HG03432 (cell line): ENCODE measurements around the gene SLC12A3.

Experiments
- ATAC-seq: cut with Tn5 transposase; IDR thresholded peaks from one replicate; pipeline ENCODE4 v1.9.1; 2021; ENCODE audit warnings: mild to moderate bottlenecking, moderate library complexity; ENCODE audit not compliant: unreplicated experiment

The SLC12A3 gene

GRCh38 chr16:56864960-56865359 is at the start of gene SLC12A3:
TSS of gene SLC12A3 (plus strand) at chr16:56865207. CDS start at chr16:56865236, 29 bp downstream.
- no peak for ATAC-seq

GRCh38 chr16:56815721-56816120 is 49.3 kb upstream of the SLC12A3 start:
- ATAC-seq = no peak

- no peak for ATAC-seq
Measured at GRCh38 chr16:56817056-56817455, 48.0 kb upstream of the SLC12A3 start.

GRCh38 chr16:56817938-56818337 is 47.1 kb upstream of the SLC12A3 start:
- no peak for ATAC-seq

GRCh38 chr16:56823081-56823733 is 41.8 kb upstream of the SLC12A3 start:
- ATAC-seq = no peak

- ATAC-seq = no peak
Measured at GRCh38 chr16:56824331-56824730, 40.7 kb upstream of the SLC12A3 start.

GRCh38 chr16:56824804-56825203 is 40.2 kb upstream of the SLC12A3 start:
- no peak for ATAC-seq

GRCh38 chr16:56825826-56826225 is 39.2 kb upstream of the SLC12A3 start:
- no peak for ATAC-seq

GRCh38 chr16:56828647-56829046 is 36.4 kb upstream of the SLC12A3 start:
- no peak for ATAC-seq

- ATAC-seq = no peak
Measured at GRCh38 chr16:56830669-56831068, 34.3 kb upstream of the SLC12A3 start.

- ATAC-seq = no peak
Measured at GRCh38 chr16:56832768-56833167, 32.2 kb upstream of the SLC12A3 start.

GRCh38 chr16:56833243-56833970 is 31.6 kb upstream of the SLC12A3 start:
- ATAC-seq = no peak

GRCh38 chr16:56835320-56835719 is 29.7 kb upstream of the SLC12A3 start:
- no peak for ATAC-seq

- ATAC-seq = no peak
Measured at GRCh38 chr16:56836410-56837230, 28.4 kb upstream of the SLC12A3 start.

- no peak for ATAC-seq
Measured at GRCh38 chr16:56838622-56839337, 26.2 kb upstream of the SLC12A3 start.

- no peak for ATAC-seq
Measured at GRCh38 chr16:56841233-56841632, 23.8 kb upstream of the SLC12A3 start.

- no peak for ATAC-seq
Measured at GRCh38 chr16:56841659-56842058, 23.3 kb upstream of the SLC12A3 start.

- no peak for ATAC-seq
Measured at GRCh38 chr16:56842133-56842532, 22.9 kb upstream of the SLC12A3 start.

GRCh38 chr16:56844056-56844455 is 21.0 kb upstream of the SLC12A3 start:
- ATAC-seq = no peak

GRCh38 chr16:56847173-56847910 is 17.7 kb upstream of the SLC12A3 start:
- no peak for ATAC-seq
